Measurements from ENCODE around the gene CPT1B.

Gene CPT1B

DNA sequence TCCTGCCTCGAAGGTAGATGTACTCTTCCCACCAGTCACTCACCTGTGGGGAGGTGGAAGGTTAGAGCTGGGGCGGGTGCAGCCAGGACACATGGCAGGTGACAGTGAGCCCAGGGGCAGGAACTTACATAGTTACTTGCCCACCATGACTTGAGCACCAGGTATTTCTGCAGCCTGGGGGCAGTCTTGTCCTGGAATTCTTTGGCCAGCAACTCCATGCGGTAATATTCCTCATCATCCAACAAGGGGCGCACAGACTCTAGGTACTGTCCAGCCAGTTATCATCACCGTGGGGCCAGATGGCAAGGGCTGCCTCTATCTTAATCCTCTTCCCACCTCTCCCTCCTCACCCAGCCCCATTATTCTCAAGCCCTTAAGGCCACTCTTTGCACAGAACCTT is 2.2 kb downstream of the CPT1B start:
- intact Hi-C loops (cut with DNase I; ENCODE audit: low total_unique reads) = no loop called here
- TF ChIP-seq, protein P1, sequence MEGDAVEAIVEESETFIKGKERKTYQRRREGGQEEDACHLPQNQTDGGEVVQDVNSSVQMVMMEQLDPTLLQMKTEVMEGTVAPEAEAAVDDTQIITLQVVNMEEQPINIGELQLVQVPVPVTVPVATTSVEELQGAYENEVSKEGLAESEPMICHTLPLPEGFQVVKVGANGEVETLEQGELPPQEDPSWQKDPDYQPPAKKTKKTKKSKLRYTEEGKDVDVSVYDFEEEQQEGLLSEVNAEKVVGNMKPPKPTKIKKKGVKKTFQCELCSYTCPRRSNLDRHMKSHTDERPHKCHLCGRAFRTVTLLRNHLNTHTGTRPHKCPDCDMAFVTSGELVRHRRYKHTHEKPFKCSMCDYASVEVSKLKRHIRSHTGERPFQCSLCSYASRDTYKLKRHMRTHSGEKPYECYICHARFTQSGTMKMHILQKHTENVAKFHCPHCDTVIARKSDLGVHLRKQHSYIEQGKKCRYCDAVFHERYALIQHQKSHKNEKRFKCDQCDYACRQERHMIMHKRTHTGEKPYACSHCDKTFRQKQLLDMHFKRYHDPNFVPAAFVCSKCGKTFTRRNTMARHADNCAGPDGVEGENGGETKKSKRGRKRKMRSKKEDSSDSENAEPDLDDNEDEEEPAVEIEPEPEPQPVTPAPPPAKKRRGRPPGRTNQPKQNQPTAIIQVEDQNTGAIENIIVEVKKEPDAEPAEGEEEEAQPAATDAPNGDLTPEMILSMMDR (IDR thresholded peaks at IDR 0.05) = no peak
- Histone ChIP-seq H3K27ac (no peak overlapping the region), H3K4me1 (peaks cover 0 to 14% (median 11%) of the 10 kb centered on the region in 4 donors), H3K9me3 (no peaks in the 10 kb centered on the region), H3K27me3 (peaks cover 0 to 33% of the 10 kb centered on the region in 2 donors), H3K4me3 (no peak overlapping the region), H3K36me3 (peaks cover 0 to 35% (median 0%) of the 10 kb centered on the region in 3 donors)
- DNase-seq = peak in 1 of 2 donors; percentile 24

DNA sequence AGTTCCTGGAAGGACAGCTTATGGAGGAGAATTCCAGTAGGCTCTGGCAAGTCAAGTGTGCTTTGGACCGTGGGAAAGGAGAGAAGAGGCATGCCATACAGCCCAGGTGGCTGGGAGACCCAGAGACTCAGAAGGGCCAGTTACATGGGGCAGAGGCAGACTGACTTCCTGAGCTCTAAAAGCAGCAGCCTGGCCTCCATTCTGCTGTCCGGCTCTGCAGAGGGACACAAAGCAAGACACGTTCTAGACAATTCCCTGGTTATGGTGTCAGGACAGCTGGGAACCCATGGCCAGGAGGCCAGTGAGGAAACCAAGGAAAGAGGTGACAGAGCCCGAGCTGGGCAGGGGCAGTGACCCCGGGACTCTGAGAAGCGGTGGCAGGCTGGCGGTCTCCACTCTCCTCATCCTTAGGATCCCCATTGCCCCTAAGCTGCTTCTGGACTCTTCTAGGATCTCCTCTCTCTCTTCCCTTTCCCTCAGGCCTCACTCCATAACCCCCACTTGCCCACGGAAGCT is 2.7 kb downstream of the CPT1B start:
- DNase-seq = peak in 1 of 2 donors; percentile 51
- Histone ChIP-seq H3K9me3 (no peaks in the 10 kb centered on the region), H3K4me1 (peaks cover 0 to 13% (median 8%) of the 10 kb centered on the region in 4 donors), H3K4me3 (no peak overlapping the region), H3K27me3 (peaks cover 0 to 33% of the 10 kb centered on the region in 2 donors), H3K27ac (no peak overlapping the region), H3K36me3 (peaks cover 0 to 41% (median 0%) of the 10 kb centered on the region in 3 donors)
- intact Hi-C loops (cut with DNase I; ENCODE audit: low total_unique reads) = no loop called here
- TF ChIP-seq, protein P1 (IDR thresholded peaks at IDR 0.05) = no peak

DNA sequence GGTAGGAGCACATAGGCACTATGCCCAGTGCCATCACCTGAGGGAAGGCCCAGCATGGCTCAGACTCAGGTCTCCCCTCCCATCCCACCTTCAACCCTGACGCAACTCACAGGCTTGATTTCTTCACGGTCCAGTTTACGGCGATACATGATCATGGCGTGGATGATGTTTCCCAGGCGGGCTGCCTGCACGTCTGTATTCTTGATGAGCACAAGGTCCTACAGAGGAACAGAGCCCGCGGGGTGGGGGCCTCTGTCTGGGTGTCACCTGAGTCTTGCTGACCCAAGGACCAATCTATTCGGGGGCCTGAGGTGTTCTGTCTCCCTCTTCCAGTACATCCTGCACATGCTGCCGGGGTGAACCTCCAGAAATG is 3.9 kb downstream of the CPT1B start:
- DNase-seq = no peak

DNA sequence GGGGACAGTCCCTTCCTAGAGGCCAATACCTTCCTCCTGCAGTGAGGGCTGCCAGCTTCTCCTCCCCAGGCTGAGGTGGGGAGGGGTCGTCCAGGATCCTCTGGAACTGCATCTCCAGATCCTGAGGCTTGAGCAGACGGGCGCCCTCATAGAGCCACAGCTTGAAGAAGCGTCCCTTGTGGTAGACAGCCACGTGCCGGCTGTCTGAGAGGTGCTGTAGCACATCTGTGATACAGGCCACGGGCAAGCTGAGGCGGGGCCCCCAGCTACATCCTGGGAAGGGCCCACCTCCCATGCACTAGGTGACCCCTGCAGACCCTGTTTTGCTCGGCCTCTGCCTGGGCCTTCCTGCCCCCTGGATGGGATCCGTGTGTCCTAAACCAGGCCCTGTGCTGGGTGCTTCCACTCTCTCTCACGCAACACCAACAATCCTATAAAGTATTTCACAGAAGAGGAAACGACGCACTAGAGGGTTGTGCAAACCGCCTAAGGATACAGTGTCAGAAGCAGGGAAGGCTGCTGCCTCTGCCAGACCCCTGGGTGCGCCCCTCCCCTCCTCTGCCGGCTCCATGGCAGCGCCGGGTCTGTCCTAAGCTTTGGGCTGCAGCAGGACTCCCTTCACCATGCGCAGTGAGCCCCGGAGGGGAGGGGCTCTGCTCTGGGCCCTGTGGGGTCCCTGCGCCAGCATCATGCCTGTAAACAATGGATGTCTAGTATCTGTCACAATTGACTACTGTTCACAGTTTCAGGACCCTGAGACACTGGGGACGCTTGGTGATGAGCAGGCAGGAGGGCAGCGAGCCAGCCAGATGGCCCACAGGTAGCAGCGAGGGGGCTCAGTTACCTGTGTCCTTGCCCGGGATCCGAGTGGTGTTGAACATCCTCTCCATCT is 4.5 kb downstream of the CPT1B start:
- H3K27ac ChIP-seq = no peak overlapping the region

More for the DNA sequence above, 3.9 kb downstream of the CPT1B start:
- Histone ChIP-seq H3K27ac (no peak overlapping the region), H3K4me3 (no peak overlapping the region), H3K4me1 (peaks cover 0 to 13% (median 8%) of the 10 kb centered on the region in 4 donors), H3K9me3 (no peaks in the 10 kb centered on the region), H3K36me3 (peaks cover 0 to 48% (median 0%) of the 10 kb centered on the region in 3 donors), H3K27me3 (peaks cover 0 to 33% of the 10 kb centered on the region in 2 donors)
- TF ChIP-seq, protein P1 (IDR thresholded peaks at IDR 0.05) = no peak
- intact Hi-C loops (cut with DNase I; ENCODE audit: low total_unique reads) = no loop called here

DNA sequence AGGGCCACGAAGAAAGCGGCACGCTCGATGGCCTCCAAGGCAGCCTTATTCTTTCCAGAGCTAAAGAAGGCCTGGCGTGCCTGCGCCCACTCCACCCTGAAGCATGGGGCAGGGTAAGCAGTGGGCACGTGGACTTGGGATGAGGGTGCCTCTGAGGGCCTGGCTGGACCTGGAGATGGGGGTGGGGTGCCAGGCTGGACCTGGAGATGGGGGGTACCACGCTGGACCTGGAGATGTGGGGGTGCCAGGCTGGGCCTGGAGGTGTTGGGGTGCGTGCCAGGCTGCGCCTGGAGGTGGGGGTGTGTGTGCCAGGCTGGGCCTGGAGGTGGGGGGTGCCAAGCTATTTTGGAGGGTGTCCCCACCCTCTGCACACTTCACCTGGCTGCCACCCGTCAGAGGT is 5.3 kb downstream of the CPT1B start:
- Histone ChIP-seq H3K4me1 (peaks cover 0 to 1% (median under 1%) of the 10 kb centered on the region in 4 donors), H3K9me3 (no peaks in the 10 kb centered on the region), H3K27ac (no peak overlapping the region), H3K36me3 (peaks cover 0 to 58% (median 0%) of the 10 kb centered on the region in 3 donors), H3K4me3 (no peak overlapping the region), H3K27me3 (peaks cover 0 to 20% of the 10 kb centered on the region in 2 donors)
- DNase-seq = peak in 1 of 2 donors; percentile 56
- intact Hi-C loops (cut with DNase I; ENCODE audit: low total_unique reads) = no loop called here
- TF ChIP-seq, protein P1 (IDR thresholded peaks at IDR 0.05) = no peak

More for the DNA sequence above, 4.5 kb downstream of the CPT1B start:
- Histone ChIP-seq H3K9me3 (no peaks in the 10 kb centered on the region), H3K4me3 (no peak overlapping the region), H3K4me1 (peaks cover 0 to 9% (median 7%) of the 10 kb centered on the region in 4 donors), H3K27me3 (peaks cover 0 to 28% of the 10 kb centered on the region in 2 donors), H3K36me3 (peaks cover 0 to 55% (median 0%) of the 10 kb centered on the region in 3 donors)
- TF ChIP-seq, protein P1 (IDR thresholded peaks at IDR 0.05) = no peak
- DNase-seq = peak in 1 of 2 donors; percentile 61
- intact Hi-C loops (cut with DNase I; ENCODE audit: low total_unique reads) = no loop called here
